Measurements from ENCODE around the gene EIF3F.

DNA sequence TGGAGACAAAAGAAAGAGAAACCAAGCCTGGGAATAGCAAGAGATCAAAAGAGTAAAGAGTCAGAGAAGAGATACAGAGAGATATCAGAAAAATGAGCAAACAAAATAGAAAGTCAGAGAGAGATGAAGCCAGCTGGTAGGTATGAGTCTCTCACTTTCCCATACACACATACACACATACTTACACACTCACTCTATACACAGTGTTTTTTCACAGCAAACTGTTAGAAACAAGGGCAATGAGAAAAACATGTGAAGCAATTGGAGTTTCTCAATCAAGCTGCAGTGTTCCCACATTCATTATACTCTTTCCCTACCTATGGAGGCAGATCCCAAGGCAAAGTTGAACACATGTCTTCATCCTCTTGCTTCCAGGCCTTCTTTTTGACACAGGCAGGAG lies 19.3 kb upstream of the EIF3F start:
- TF ChIP-seq, protein P1, sequence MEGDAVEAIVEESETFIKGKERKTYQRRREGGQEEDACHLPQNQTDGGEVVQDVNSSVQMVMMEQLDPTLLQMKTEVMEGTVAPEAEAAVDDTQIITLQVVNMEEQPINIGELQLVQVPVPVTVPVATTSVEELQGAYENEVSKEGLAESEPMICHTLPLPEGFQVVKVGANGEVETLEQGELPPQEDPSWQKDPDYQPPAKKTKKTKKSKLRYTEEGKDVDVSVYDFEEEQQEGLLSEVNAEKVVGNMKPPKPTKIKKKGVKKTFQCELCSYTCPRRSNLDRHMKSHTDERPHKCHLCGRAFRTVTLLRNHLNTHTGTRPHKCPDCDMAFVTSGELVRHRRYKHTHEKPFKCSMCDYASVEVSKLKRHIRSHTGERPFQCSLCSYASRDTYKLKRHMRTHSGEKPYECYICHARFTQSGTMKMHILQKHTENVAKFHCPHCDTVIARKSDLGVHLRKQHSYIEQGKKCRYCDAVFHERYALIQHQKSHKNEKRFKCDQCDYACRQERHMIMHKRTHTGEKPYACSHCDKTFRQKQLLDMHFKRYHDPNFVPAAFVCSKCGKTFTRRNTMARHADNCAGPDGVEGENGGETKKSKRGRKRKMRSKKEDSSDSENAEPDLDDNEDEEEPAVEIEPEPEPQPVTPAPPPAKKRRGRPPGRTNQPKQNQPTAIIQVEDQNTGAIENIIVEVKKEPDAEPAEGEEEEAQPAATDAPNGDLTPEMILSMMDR (IDR thresholded peaks at IDR 0.05), result no peak
- no peak for TF ChIP-seq POLR2A (IDR thresholded peaks at IDR 0.05)
